ENCODE results near the gene AURKAIP1.
A peak's percentile ranks its signal among the peaks of the same experiment; 100 is the strongest.

- TF ChIP-seq POLR2A (IDR thresholded peaks at IDR 0.05; ENCODE audit: low read depth, low read length) (no peak), POLR2AphosphoS5 (IDR thresholded peaks at IDR 0.05; ENCODE audit: low read depth, low read length) (0 out of 2 replicates have a peak, but pooled peaks have one; percentile 23), TAF1 (IDR thresholded peaks at IDR 0.05; ENCODE audit: low read depth, low read length) (no peak), PAX5 (IDR thresholded peaks at IDR 0.05; ENCODE audit: insufficient read depth, low read length, severe bottlenecking) (no peak)
These were observed 18.0 kb upstream of the AURKAIP1 start for GRCh38 chr1:1393014-1393413.
